ENCODE measurements around the gene TNS3.
A peak's percentile ranks its signal among the peaks of the same experiment; 100 is the strongest.

TNS3 gene

GRCh38 chr7:47557317-47557693 lies 24.6 kb downstream of the TNS3 start:
- no peak overlapping the region for H2BK5ac ChIP-seq (ENCODE audit: low read depth, low read length, poor library complexity, severe bottlenecking)
- H3K4ac ChIP-seq (ENCODE audit: low read depth in 1 of 2, low read length in 2 of 2), result peak overlapping the region in 1 of 2 experiments; percentile 3
- peak overlapping the region; percentile 5 for H2AK5ac ChIP-seq (ENCODE audit: low read length, severe bottlenecking)
- no peak overlapping the region for H4K91ac ChIP-seq (ENCODE audit: low read length)
- no peak overlapping the region for H3K14ac ChIP-seq (ENCODE audit: low read length in 2 of 2)
- peaks cover 0 to 14% of the 10 kb centered on the region in 2 experiments for H3K36me3 ChIP-seq (ENCODE audit: control insufficient read depth in 1 of 2, insufficient read depth in 2 of 2, low read depth in 1 of 2, low read length in 2 of 2)
- no peak overlapping the region for H3K4me2 ChIP-seq (ENCODE audit: low read length, poor library complexity, severe bottlenecking)
- no peak overlapping the region for H2BK15ac ChIP-seq (ENCODE audit: low read depth, poor library complexity, severe bottlenecking)
- no peak overlapping the region for H3K4me3 ChIP-seq (ENCODE audit: insufficient read depth in 1 of 2, low read depth in 1 of 2, low read length in 2 of 2)
- no peak overlapping the region for H3K23ac ChIP-seq (ENCODE audit: low read length in 2 of 2)
- H2BK120ac ChIP-seq (ENCODE audit: low read depth, low read length), result no peak overlapping the region
- H2AFZ ChIP-seq (ENCODE audit: low read depth, low read length), result no peak overlapping the region
- H3K27me3 ChIP-seq (ENCODE audit: control insufficient read depth in 1 of 2, insufficient read depth in 1 of 2, low read length in 2 of 2), result no peaks in the 10 kb centered on the region
- H4K8ac ChIP-seq (ENCODE audit: low read length), result no peak overlapping the region
- WGBS, result 85% methylated on average over 3 of the region's 4 CpGs
- H3K9me3 ChIP-seq (ENCODE audit: control insufficient read depth, low read length), result no peaks in the 10 kb centered on the region
- peaks cover 45% of the 10 kb centered on the region for H3K79me1 ChIP-seq (replicated peaks; ENCODE audit: low read length, poor library complexity, severe bottlenecking)
- no peak overlapping the region for H3K9ac ChIP-seq (ENCODE audit: low read length)
- H3K27ac ChIP-seq (ENCODE audit: low read length, poor library complexity, severe bottlenecking), result peak overlapping the region; percentile 92
- H3K18ac ChIP-seq (ENCODE audit: low read depth in 1 of 2, low read length in 2 of 2), result peak overlapping the region; percentile 91 to 92
- H2BK12ac ChIP-seq (ENCODE audit: low read length in 2 of 2), result peak overlapping the region in 1 of 2 experiments; percentile 82
- no peak for DNase-seq
- H3K4me1 ChIP-seq (ENCODE audit: control insufficient read depth, insufficient read depth, low read depth, low read length), result peaks cover 28% of the 10 kb centered on the region

- H3K18ac ChIP-seq (ENCODE audit: low read depth in 1 of 2, low read length in 2 of 2), result peak overlapping the region; percentile 52 to 92
Observed at GRCh38 chr7:47556511-47557180, 25.3 kb downstream of the TNS3 start.

GRCh38 chr7:47553309-47553708 lies 28.6 kb downstream of the TNS3 start:
- peak overlapping the region in 1 of 2 experiments; percentile 58 for H3K18ac ChIP-seq (ENCODE audit: low read depth in 1 of 2, low read length in 2 of 2)
- no peak overlapping the region for H2BK12ac ChIP-seq (ENCODE audit: low read length in 2 of 2)
- DNase-seq, result peak; percentile 78
- H3K4me3 ChIP-seq (ENCODE audit: insufficient read depth in 1 of 2, low read depth in 1 of 2, low read length in 2 of 2), result no peak overlapping the region
- H2BK5ac ChIP-seq (ENCODE audit: low read depth, low read length, poor library complexity, severe bottlenecking), result no peak overlapping the region
- no peak overlapping the region for H3K4ac ChIP-seq (ENCODE audit: low read depth in 1 of 2, low read length in 2 of 2)
- no peak overlapping the region for H3K9ac ChIP-seq (ENCODE audit: low read length)
- no peak overlapping the region for H2BK120ac ChIP-seq (ENCODE audit: low read depth, low read length)
- no peaks in the 10 kb centered on the region for H3K9me3 ChIP-seq (ENCODE audit: control insufficient read depth, low read length)
- H4K8ac ChIP-seq (ENCODE audit: low read length), result no peak overlapping the region
- peaks cover 0 to 11% of the 10 kb centered on the region in 2 experiments for H3K36me3 ChIP-seq (ENCODE audit: control insufficient read depth in 1 of 2, insufficient read depth in 2 of 2, low read depth in 1 of 2, low read length in 2 of 2)
- WGBS, result 100% methylated on average over 1 of the region's 2 CpGs
- no peak overlapping the region for H4K91ac ChIP-seq (ENCODE audit: low read length)
- no peak overlapping the region for H3K23ac ChIP-seq (ENCODE audit: low read length in 2 of 2)
- no peak overlapping the region for H2AK5ac ChIP-seq (ENCODE audit: low read length, severe bottlenecking)
- no peak overlapping the region for H2BK15ac ChIP-seq (ENCODE audit: low read depth, poor library complexity, severe bottlenecking)
- H3K79me1 ChIP-seq (replicated peaks; ENCODE audit: low read length, poor library complexity, severe bottlenecking), result peaks cover 40% of the 10 kb centered on the region
- H3K4me2 ChIP-seq (ENCODE audit: low read length, poor library complexity, severe bottlenecking), result no peak overlapping the region
- peaks cover 27% of the 10 kb centered on the region for H3K4me1 ChIP-seq (ENCODE audit: control insufficient read depth, insufficient read depth, low read depth, low read length)
- H3K27ac ChIP-seq (ENCODE audit: low read length, poor library complexity, severe bottlenecking), result no peak overlapping the region
- no peak overlapping the region for H3K14ac ChIP-seq (ENCODE audit: low read length in 2 of 2)
- H3K27me3 ChIP-seq (ENCODE audit: control insufficient read depth in 1 of 2, insufficient read depth in 1 of 2, low read length in 2 of 2), result no peaks in the 10 kb centered on the region
- H2AFZ ChIP-seq (ENCODE audit: low read depth, low read length), result no peak overlapping the region

More at GRCh38 chr7:47556511-47557180, 25.3 kb downstream of the TNS3 start:
- Histone ChIP-seq H3K36me3 (ENCODE audit: control insufficient read depth in 1 of 2, insufficient read depth in 2 of 2, low read depth in 1 of 2, low read length in 2 of 2) (peaks cover 0 to 14% of the 10 kb centered on the region in 2 experiments), H3K9ac (ENCODE audit: low read length) (no peak overlapping the region), H4K91ac (ENCODE audit: low read length) (peak overlapping the region; percentile 53), H3K4ac (ENCODE audit: low read depth in 1 of 2, low read length in 2 of 2) (peak overlapping the region; percentile 51 to 71), H2AFZ (ENCODE audit: low read depth, low read length) (no peak overlapping the region), H2BK5ac (ENCODE audit: low read depth, low read length, poor library complexity, severe bottlenecking) (no peak overlapping the region), H2BK120ac (ENCODE audit: low read depth, low read length) (peak overlapping the region; percentile 82), H3K4me1 (ENCODE audit: control insufficient read depth, insufficient read depth, low read depth, low read length) (peaks cover 28% of the 10 kb centered on the region), H4K8ac (ENCODE audit: low read length) (peak overlapping the region; percentile 70), H3K27ac (ENCODE audit: low read length, poor library complexity, severe bottlenecking) (peak overlapping the region; percentile 39), H3K27me3 (ENCODE audit: control insufficient read depth in 1 of 2, insufficient read depth in 1 of 2, low read length in 2 of 2) (no peaks in the 10 kb centered on the region), H3K23ac (ENCODE audit: low read length in 2 of 2) (peak overlapping the region in 1 of 2 experiments; percentile 83), H3K79me1 (replicated peaks; ENCODE audit: low read length, poor library complexity, severe bottlenecking) (peaks cover 43% of the 10 kb centered on the region), H3K4me2 (ENCODE audit: low read length, poor library complexity, severe bottlenecking) (no peak overlapping the region), H3K9me3 (ENCODE audit: control insufficient read depth, low read length) (no peaks in the 10 kb centered on the region), H2BK12ac (ENCODE audit: low read length in 2 of 2) (peak overlapping the region; percentile 34 to 82), H3K14ac (ENCODE audit: low read length in 2 of 2) (peak overlapping the region in 1 of 2 experiments; percentile 80), H3K4me3 (ENCODE audit: insufficient read depth in 1 of 2, low read depth in 1 of 2, low read length in 2 of 2) (no peak overlapping the region), H2BK15ac (ENCODE audit: low read depth, poor library complexity, severe bottlenecking) (peak overlapping the region; percentile 60), H2AK5ac (ENCODE audit: low read length, severe bottlenecking) (peak overlapping the region; percentile 50)
- DNase-seq, result peak; percentile 90
- 59% methylated on average over 11 of the region's 13 CpGs for WGBS

- no peak overlapping the region for H4K8ac ChIP-seq (ENCODE audit: low read length)
- H3K4ac ChIP-seq (ENCODE audit: low read depth in 1 of 2, low read length in 2 of 2), result no peak overlapping the region
- H3K14ac ChIP-seq (ENCODE audit: low read length in 2 of 2), result no peak overlapping the region
- H3K4me3 ChIP-seq (ENCODE audit: insufficient read depth in 1 of 2, low read depth in 1 of 2, low read length in 2 of 2), result peak overlapping the region in 1 of 2 experiments; percentile 27
- H3K9ac ChIP-seq (ENCODE audit: low read length), result peak overlapping the region; percentile 44
- no peak overlapping the region for H3K23ac ChIP-seq (ENCODE audit: low read length in 2 of 2)
- H4K91ac ChIP-seq (ENCODE audit: low read length), result no peak overlapping the region
- 80% methylated on average over 2 of the region's 3 CpGs for WGBS
- H2BK120ac ChIP-seq (ENCODE audit: low read depth, low read length), result no peak overlapping the region
- H3K4me2 ChIP-seq (ENCODE audit: low read length, poor library complexity, severe bottlenecking), result no peak overlapping the region
- H2AFZ ChIP-seq (ENCODE audit: low read depth, low read length), result no peak overlapping the region
- H3K79me1 ChIP-seq (replicated peaks; ENCODE audit: low read length, poor library complexity, severe bottlenecking), result peaks cover 39% of the 10 kb centered on the region
- H3K27ac ChIP-seq (ENCODE audit: low read length, poor library complexity, severe bottlenecking), result peak overlapping the region; percentile 39
- no peak overlapping the region for H3K18ac ChIP-seq (ENCODE audit: low read depth in 1 of 2, low read length in 2 of 2)
- H2BK5ac ChIP-seq (ENCODE audit: low read depth, low read length, poor library complexity, severe bottlenecking), result no peak overlapping the region
- no peak overlapping the region for H2BK12ac ChIP-seq (ENCODE audit: low read length in 2 of 2)
- H3K27me3 ChIP-seq (ENCODE audit: control insufficient read depth in 1 of 2, insufficient read depth in 1 of 2, low read length in 2 of 2), result peaks cover 0 to 7% of the 10 kb centered on the region in 2 experiments
- peaks cover 22% of the 10 kb centered on the region for H3K4me1 ChIP-seq (ENCODE audit: control insufficient read depth, insufficient read depth, low read depth, low read length)
- peak; percentile 80 for DNase-seq
- no peak overlapping the region for H2AK5ac ChIP-seq (ENCODE audit: low read length, severe bottlenecking)
- no peaks in the 10 kb centered on the region for H3K9me3 ChIP-seq (ENCODE audit: control insufficient read depth, low read length)
- no peak overlapping the region for H2BK15ac ChIP-seq (ENCODE audit: low read depth, poor library complexity, severe bottlenecking)
- H3K36me3 ChIP-seq (ENCODE audit: control insufficient read depth in 1 of 2, insufficient read depth in 2 of 2, low read depth in 1 of 2, low read length in 2 of 2), result peaks cover 0 to 13% of the 10 kb centered on the region in 2 experiments
Observed at GRCh38 chr7:47552621-47553020, 29.3 kb downstream of the TNS3 start.

Measured in mesenchymal stem cell (in vitro differentiated cells and primary cell).